ENCODE measurements around the gene SPEM3.
"Not testable (repeated sequence)": the region's sequence is repeated elsewhere in the genome, so short reads cannot be mapped to it uniquely, and the experiment has no call there.

The SPEM3 gene

DNA sequence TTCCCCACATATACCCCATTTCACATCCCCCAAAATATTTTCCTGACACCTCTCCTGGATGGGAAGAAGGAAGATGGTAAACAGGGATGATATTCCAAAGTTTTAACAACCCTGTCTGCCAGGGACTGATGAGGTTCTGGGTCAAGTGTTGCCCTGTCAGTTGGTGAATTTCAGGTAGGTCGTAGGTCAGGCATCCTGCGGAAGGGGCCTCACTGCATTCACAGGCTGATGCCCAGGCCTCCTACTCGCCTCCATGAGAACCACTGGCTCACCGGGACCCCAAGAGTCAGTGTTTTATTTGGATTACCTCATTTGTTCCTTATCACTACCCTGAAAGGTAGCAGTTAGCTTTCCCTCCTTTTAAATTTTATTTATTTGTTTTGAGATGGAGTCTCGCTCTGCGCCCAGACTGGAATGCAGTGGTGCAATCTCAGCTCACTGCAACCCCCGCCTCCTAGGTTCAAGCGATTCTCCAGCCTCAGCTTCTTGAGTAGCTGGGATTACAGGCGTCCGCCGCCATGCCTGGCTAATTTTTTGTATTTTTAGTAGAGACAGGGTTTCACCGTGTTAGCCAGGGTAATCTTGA lies 40.2 kb downstream of the SPEM3 start:
- Histone ChIP-seq H3K9me2 (replicated peaks; ENCODE audit: low read depth, low read length) (no peaks in the 10 kb centered on the region), H3K4me2 (ENCODE audit: low read depth, low read length, poor library complexity, severe bottlenecking) (no peak overlapping the region), H3K4me3 (ENCODE audit: low read length, poor library complexity, severe bottlenecking) (no peak overlapping the region), H3K9me3 (ENCODE audit: insufficient read depth, low read depth, low read length) (no peaks in the 10 kb centered on the region), H3K36me3 (ENCODE audit: insufficient read depth, low read length) (peaks cover under 1% of the 10 kb centered on the region; the same call in 1 of the 2 replicates), H3K9ac (ENCODE audit: low read depth, low read length, poor library complexity, severe bottlenecking) (no peak overlapping the region), H3F3A (ENCODE audit: low read depth) (no peaks in the 10 kb centered on the region), H3K27me3 (ENCODE audit: insufficient read depth, low read length, poor library complexity, severe bottlenecking) (no peaks in the 10 kb centered on the region), H4K20me1 (ENCODE audit: insufficient read depth, low read length, poor library complexity, severe bottlenecking) (peaks cover 3% of the 10 kb centered on the region), H3K4me1 (ENCODE audit: insufficient read depth, low read length, poor library complexity, severe bottlenecking) (peaks cover 16% of the 10 kb centered on the region), H3K79me2 (ENCODE audit: insufficient read depth, low read length) (peaks cover 28% of the 10 kb centered on the region), H2AFZ (ENCODE audit: low read length) (no peak overlapping the region)
- no peak for TF ChIP-seq EZH2phosphoT487 (IDR thresholded peaks at IDR 0.05; ENCODE audit: borderline replicate concordance)
- TF ChIP-seq, protein P1, sequence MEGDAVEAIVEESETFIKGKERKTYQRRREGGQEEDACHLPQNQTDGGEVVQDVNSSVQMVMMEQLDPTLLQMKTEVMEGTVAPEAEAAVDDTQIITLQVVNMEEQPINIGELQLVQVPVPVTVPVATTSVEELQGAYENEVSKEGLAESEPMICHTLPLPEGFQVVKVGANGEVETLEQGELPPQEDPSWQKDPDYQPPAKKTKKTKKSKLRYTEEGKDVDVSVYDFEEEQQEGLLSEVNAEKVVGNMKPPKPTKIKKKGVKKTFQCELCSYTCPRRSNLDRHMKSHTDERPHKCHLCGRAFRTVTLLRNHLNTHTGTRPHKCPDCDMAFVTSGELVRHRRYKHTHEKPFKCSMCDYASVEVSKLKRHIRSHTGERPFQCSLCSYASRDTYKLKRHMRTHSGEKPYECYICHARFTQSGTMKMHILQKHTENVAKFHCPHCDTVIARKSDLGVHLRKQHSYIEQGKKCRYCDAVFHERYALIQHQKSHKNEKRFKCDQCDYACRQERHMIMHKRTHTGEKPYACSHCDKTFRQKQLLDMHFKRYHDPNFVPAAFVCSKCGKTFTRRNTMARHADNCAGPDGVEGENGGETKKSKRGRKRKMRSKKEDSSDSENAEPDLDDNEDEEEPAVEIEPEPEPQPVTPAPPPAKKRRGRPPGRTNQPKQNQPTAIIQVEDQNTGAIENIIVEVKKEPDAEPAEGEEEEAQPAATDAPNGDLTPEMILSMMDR (conservative IDR thresholded peaks at IDR 0.05; ENCODE audit: low read length), result no peak

DNA sequence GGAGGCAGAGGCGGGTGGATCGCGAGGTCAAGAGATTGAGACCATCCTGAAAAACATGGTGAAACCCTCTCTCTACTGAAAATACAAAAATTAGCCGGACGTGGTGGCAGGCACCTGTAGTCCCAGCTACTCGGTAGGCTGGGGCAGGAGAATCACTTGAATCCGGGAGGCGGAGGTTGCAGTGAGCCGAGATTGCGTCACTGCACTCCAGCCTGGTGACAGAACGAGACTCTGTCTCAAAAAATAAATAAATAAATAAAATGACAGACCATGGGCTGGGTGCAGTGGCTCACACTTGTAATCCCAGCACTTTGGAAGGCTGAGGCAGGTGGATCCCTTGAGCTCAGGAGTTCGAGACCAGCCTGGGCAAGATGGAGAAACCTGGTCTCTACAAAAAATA lies 41.2 kb downstream of the SPEM3 start:
- H3F3A ChIP-seq (ENCODE audit: low read depth); H2AFZ ChIP-seq (ENCODE audit: low read length); H3K9ac ChIP-seq (ENCODE audit: low read depth, low read length, poor library complexity, severe bottlenecking); H3K4me3 ChIP-seq (ENCODE audit: low read length, poor library complexity, severe bottlenecking); H3K4me2 ChIP-seq (ENCODE audit: low read depth, low read length, poor library complexity, severe bottlenecking); H3K36me3 ChIP-seq (ENCODE audit: insufficient read depth, low read length); H3K9me2 ChIP-seq (replicated peaks; ENCODE audit: low read depth, low read length); H4K20me1 ChIP-seq (ENCODE audit: insufficient read depth, low read length, poor library complexity, severe bottlenecking); H3K9me3 ChIP-seq (ENCODE audit: insufficient read depth, low read depth, low read length); H3K27me3 ChIP-seq (ENCODE audit: insufficient read depth, low read length, poor library complexity, severe bottlenecking): not testable (repeated sequence)
- peaks cover 16% of the 10 kb centered on the region for H3K4me1 ChIP-seq (ENCODE audit: insufficient read depth, low read length, poor library complexity, severe bottlenecking)
- peaks cover 37% of the 10 kb centered on the region for H3K79me2 ChIP-seq (ENCODE audit: insufficient read depth, low read length)

DNA sequence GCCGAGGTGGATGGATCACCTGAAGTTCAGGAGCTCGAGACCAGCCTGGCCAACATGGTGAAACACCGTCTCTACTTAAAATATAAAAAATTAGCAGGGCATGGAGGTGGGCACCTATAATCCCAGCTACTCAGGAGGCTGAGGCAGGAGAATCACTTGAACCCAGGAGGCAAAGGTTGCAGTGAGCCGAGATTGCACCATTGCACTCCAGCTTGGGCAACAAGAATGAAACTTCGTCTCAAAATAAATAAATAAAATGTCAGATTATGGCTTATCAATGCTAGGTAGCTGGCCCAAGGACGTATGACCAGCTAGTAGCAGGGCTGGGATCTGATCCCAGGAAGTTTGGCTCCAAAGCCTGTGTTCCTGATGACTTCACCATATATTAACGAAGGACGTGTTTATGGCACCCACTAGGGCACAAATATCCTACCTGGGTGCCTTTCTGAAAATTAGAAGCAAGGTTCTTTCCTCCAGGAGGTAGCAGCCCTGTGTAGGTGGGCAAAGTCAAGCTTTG lies 41.9 kb downstream of the SPEM3 start:
- peaks cover 43% of the 10 kb centered on the region for H3K79me2 ChIP-seq (ENCODE audit: insufficient read depth, low read length)
- H2AFZ ChIP-seq (ENCODE audit: low read length); H3K9me3 ChIP-seq (ENCODE audit: insufficient read depth, low read depth, low read length); H3K36me3 ChIP-seq (ENCODE audit: insufficient read depth, low read length); H4K20me1 ChIP-seq (ENCODE audit: insufficient read depth, low read length, poor library complexity, severe bottlenecking); H3K27me3 ChIP-seq (ENCODE audit: insufficient read depth, low read length, poor library complexity, severe bottlenecking); H3K4me2 ChIP-seq (ENCODE audit: low read depth, low read length, poor library complexity, severe bottlenecking); H3F3A ChIP-seq (ENCODE audit: low read depth); H3K9ac ChIP-seq (ENCODE audit: low read depth, low read length, poor library complexity, severe bottlenecking); H3K4me3 ChIP-seq (ENCODE audit: low read length, poor library complexity, severe bottlenecking); H3K9me2 ChIP-seq (replicated peaks; ENCODE audit: low read depth, low read length): not testable (repeated sequence)
- H3K4me1 ChIP-seq (ENCODE audit: insufficient read depth, low read length, poor library complexity, severe bottlenecking), result peaks cover 16% of the 10 kb centered on the region

DNA sequence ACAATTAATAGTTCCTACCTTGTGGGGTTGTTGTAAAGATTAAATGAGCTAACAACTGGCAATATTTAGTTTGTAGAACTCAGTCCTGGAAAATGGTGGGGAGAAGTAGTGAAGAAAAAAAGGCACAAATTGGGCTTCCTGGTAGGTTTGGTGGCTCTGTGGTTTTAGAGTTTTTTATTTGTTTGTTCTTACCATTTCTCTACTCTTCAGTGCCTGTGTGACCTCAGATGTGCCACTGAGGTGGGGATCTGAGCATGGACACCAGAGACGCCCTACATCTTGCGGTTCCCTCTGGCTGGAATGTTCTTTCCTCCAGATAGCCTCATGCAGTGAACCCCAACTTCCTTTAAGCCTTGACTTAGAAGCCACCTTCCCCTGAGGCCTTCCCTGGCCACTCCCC lies 43.1 kb downstream of the SPEM3 start:
- H3K4me1 ChIP-seq (ENCODE audit: insufficient read depth, low read length, poor library complexity, severe bottlenecking), result peaks cover 27% of the 10 kb centered on the region
- H3K79me2 ChIP-seq (ENCODE audit: insufficient read depth, low read length), result peaks cover 55% of the 10 kb centered on the region
- H3K9me3 ChIP-seq (ENCODE audit: insufficient read depth, low read depth, low read length), result no peaks in the 10 kb centered on the region
- H3F3A ChIP-seq (ENCODE audit: low read depth), result no peaks in the 10 kb centered on the region
- no peak for TF ChIP-seq EZH2phosphoT487 (IDR thresholded peaks at IDR 0.05; ENCODE audit: borderline replicate concordance)
- TF ChIP-seq, protein P1 (conservative IDR thresholded peaks at IDR 0.05; ENCODE audit: low read length), result no peak
- H3K9ac ChIP-seq (ENCODE audit: low read depth, low read length, poor library complexity, severe bottlenecking), result peak overlapping the region; percentile 8
- no peaks in the 10 kb centered on the region for H3K9me2 ChIP-seq (replicated peaks; ENCODE audit: low read depth, low read length)
- no peak overlapping the region for H3K4me3 ChIP-seq (ENCODE audit: low read length, poor library complexity, severe bottlenecking)
- peak overlapping the region; percentile 39 for H3K4me2 ChIP-seq (ENCODE audit: low read depth, low read length, poor library complexity, severe bottlenecking)
- no peaks in the 10 kb centered on the region for H3K36me3 ChIP-seq (ENCODE audit: insufficient read depth, low read length)
- H3K27me3 ChIP-seq (ENCODE audit: insufficient read depth, low read length, poor library complexity, severe bottlenecking), result no peaks in the 10 kb centered on the region
- peaks cover 9% of the 10 kb centered on the region for H4K20me1 ChIP-seq (ENCODE audit: insufficient read depth, low read length, poor library complexity, severe bottlenecking)
- no peak overlapping the region for H2AFZ ChIP-seq (ENCODE audit: low read length)

DNA sequence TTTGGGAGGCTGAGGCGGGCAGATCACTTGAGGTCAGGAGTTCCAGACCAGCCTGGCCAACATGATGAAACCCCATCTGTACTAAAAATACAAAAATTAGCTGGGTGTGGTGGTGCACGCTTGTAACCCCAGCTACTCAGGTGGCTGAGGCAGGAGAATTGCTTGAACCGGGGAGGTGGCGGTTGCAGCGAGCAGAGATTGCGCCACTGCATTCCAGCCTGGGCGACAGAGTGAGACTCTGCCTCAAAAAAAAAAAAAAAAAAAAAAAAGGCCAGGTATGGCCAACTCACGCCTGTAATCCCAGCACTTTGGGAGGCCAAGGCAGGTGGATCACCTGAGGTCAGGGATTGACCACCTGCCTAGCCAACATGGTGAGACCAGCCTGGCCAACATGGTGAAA lies 46.1 kb downstream of the SPEM3 start:
- not testable (repeated sequence) for H3K4me2 ChIP-seq (ENCODE audit: low read depth, low read length, poor library complexity, severe bottlenecking); H3K9ac ChIP-seq (ENCODE audit: low read depth, low read length, poor library complexity, severe bottlenecking); H3F3A ChIP-seq (ENCODE audit: low read depth); H3K36me3 ChIP-seq (ENCODE audit: insufficient read depth, low read length); H3K27me3 ChIP-seq (ENCODE audit: insufficient read depth, low read length, poor library complexity, severe bottlenecking); H3K9me3 ChIP-seq (ENCODE audit: insufficient read depth, low read depth, low read length); H2AFZ ChIP-seq (ENCODE audit: low read length); H3K9me2 ChIP-seq (replicated peaks; ENCODE audit: low read depth, low read length); H3K4me3 ChIP-seq (ENCODE audit: low read length, poor library complexity, severe bottlenecking)
- H4K20me1 ChIP-seq (ENCODE audit: insufficient read depth, low read length, poor library complexity, severe bottlenecking), result peaks cover 24% of the 10 kb centered on the region
- peaks cover 39% of the 10 kb centered on the region for H3K4me1 ChIP-seq (ENCODE audit: insufficient read depth, low read length, poor library complexity, severe bottlenecking)
- peaks cover 81% of the 10 kb centered on the region for H3K79me2 ChIP-seq (ENCODE audit: insufficient read depth, low read length)
